ENCODE data around the gene SLC16A10. TPM values are rescaled to one million over a fixed set of nuclear protein-coding genes. Genes with fewer than 3 reads are reported as not detected.
A peak's percentile ranks its signal among the peaks of the same experiment; 100 is the strongest.

The SLC16A10 gene
- total and polyA plus RNA-seq, 2 experiments from 2014 or later = not detected

DNA sequence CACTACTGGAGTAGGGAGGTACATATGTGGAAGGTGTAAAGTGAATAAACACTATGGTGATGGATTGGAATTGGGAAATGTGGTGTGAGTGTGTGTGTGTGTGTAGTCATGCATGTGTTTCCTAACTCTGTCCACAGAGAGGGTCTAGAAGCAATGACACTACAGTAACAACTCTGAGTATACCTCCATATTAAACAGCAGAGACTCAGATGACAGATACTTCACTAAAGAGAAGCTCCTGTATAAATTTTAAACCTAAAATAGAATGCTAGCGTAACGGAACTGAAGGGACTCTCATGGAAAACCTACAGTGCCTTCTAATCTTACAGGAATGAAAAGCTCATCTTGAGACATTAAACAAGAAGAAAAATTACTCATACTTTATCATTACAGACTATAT, 150.5 kb downstream of the SLC16A10 start:
- no peaks in the 10 kb centered on the region for H3F3A ChIP-seq (ENCODE audit: insufficient read depth)
- no peaks in the 10 kb centered on the region for H3K79me2 ChIP-seq (ENCODE audit: insufficient read depth)
- TF ChIP-seq EZH2 (IDR thresholded peaks at IDR 0.05; ENCODE audit: insufficient read depth, poor library complexity, severe bottlenecking) (no peak), EZH2phosphoT487 (IDR thresholded peaks at IDR 0.05; ENCODE audit: insufficient read depth, low read depth) (no peak)
- H3K36me3 ChIP-seq (ENCODE audit: low read depth) = no peaks in the 10 kb centered on the region
- no peak overlapping the region for H3K27ac ChIP-seq
- no peaks in the 10 kb centered on the region for H3K9me2 ChIP-seq (ENCODE audit: insufficient read depth)
- H3K4me1 ChIP-seq (ENCODE audit: insufficient read depth) = peaks cover 11% of the 10 kb centered on the region; the same call in 1 of the 2 replicates
- H3K27me3 ChIP-seq (replicated peaks; ENCODE audit: insufficient read depth) = no peaks in the 10 kb centered on the region
- H3K9ac ChIP-seq = no peak overlapping the region
- in situ Hi-C loops (cut with MboI) = no loop called here
- DNase-seq = peak; percentile 24
- no peaks in the 10 kb centered on the region for H4K20me1 ChIP-seq (ENCODE audit: insufficient read depth)
- H3K4me2 ChIP-seq (ENCODE audit: unreplicated experiment) = no peak overlapping the region
- no peaks in the 10 kb centered on the region for H3K9me3 ChIP-seq (ENCODE audit: low read depth)
- WGBS, 2 experiments (ENCODE audit: low coverage in 1 of 2, low lambda C conversion rate in 2 of 2, missing lambda C conversion rate in 2 of 2) = 60 to 70% methylated on average over 2 of the region's 2 CpGs
- H2AFZ ChIP-seq = no peak overlapping the region
- no peak overlapping the region for H3K4me3 ChIP-seq

DNA sequence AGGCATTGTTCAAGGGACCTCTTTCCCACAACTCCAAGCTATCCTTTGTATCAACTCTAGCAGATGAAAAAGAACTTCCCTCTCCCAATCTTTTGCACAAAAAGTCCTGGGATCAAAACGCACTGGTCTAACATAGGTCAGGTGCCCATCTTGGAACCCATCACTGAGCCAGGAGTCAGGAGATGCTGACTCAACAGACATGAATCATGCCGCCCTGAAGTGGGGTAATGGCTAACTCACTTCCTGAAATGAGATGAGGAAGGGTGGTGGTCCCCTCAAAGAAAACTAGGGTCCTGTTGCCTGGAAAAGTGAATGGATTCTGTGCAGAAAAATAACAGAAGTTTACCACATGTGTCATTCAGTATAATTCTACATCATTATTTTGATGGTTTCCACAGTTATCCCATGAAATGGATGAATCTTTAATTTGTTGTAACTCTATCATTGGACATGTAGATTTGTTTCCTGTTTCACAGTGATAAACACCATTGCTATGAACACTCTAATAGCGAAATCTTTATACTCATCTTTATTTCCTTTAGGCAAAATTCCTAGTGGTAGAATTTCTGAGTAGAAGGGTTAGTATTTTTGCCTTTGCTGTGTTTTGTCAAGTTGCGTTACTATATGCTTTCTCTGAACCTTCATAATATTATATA, 151.3 kb downstream of the SLC16A10 start:
- H3K9ac ChIP-seq = no peak overlapping the region
- H3F3A ChIP-seq (ENCODE audit: insufficient read depth) = no peaks in the 10 kb centered on the region
- TF ChIP-seq EZH2phosphoT487 (IDR thresholded peaks at IDR 0.05; ENCODE audit: insufficient read depth, low read depth) = no peak
- TF ChIP-seq EZH2 (IDR thresholded peaks at IDR 0.05; ENCODE audit: insufficient read depth, poor library complexity, severe bottlenecking) = no peak
- no peak overlapping the region for H3K4me2 ChIP-seq (ENCODE audit: unreplicated experiment)
- peak overlapping the region; percentile 13; the same call in 1 of the 2 replicates for H2AFZ ChIP-seq
- H3K4me3 ChIP-seq = no peak overlapping the region
- H3K27me3 ChIP-seq (replicated peaks; ENCODE audit: insufficient read depth) = no peaks in the 10 kb centered on the region
- H4K20me1 ChIP-seq (ENCODE audit: insufficient read depth) = no peaks in the 10 kb centered on the region
- H3K9me3 ChIP-seq (ENCODE audit: low read depth) = no peaks in the 10 kb centered on the region
- no peaks in the 10 kb centered on the region for H3K36me3 ChIP-seq (ENCODE audit: low read depth)
- peaks cover 11% of the 10 kb centered on the region; the same call in 1 of the 2 replicates for H3K4me1 ChIP-seq (ENCODE audit: insufficient read depth)
- no peak overlapping the region for H3K27ac ChIP-seq
- no peaks in the 10 kb centered on the region for H3K79me2 ChIP-seq (ENCODE audit: insufficient read depth)
- WGBS, 2 experiments (ENCODE audit: low coverage in 1 of 2, low lambda C conversion rate in 2 of 2, missing lambda C conversion rate in 2 of 2) = 49 to 57% methylated on average over 4 of the region's 4 CpGs
- DNase-seq = peak; percentile 61
- H3K9me2 ChIP-seq (ENCODE audit: insufficient read depth) = no peaks in the 10 kb centered on the region
- in situ Hi-C loops (cut with MboI) = no loop called here

- Histone ChIP-seq H3K4me2 (ENCODE audit: unreplicated experiment) (no peak overlapping the region), H4K20me1 (ENCODE audit: insufficient read depth) (no peaks in the 10 kb centered on the region), H3K9me2 (ENCODE audit: insufficient read depth) (no peaks in the 10 kb centered on the region), H3K4me3 (no peak overlapping the region), H2AFZ (no peak overlapping the region), H3K27me3 (replicated peaks; ENCODE audit: insufficient read depth) (no peaks in the 10 kb centered on the region), H3K79me2 (ENCODE audit: insufficient read depth) (no peaks in the 10 kb centered on the region), H3K27ac (no peak overlapping the region), H3F3A (ENCODE audit: insufficient read depth) (no peaks in the 10 kb centered on the region), H3K9ac (no peak overlapping the region), H3K9me3 (ENCODE audit: low read depth) (no peaks in the 10 kb centered on the region), H3K4me1 (ENCODE audit: insufficient read depth) (peaks cover 11% of the 10 kb centered on the region; the same call in 1 of the 2 replicates), H3K36me3 (ENCODE audit: low read depth) (no peaks in the 10 kb centered on the region)
- in situ Hi-C loops (cut with MboI) = no loop called here
- 82 to 92% methylated on average over 4 of the region's 4 CpGs for WGBS, 2 experiments (ENCODE audit: low coverage in 1 of 2, low lambda C conversion rate in 2 of 2, missing lambda C conversion rate in 2 of 2)
- DNase-seq = no peak
- TF ChIP-seq EZH2 (IDR thresholded peaks at IDR 0.05; ENCODE audit: insufficient read depth, poor library complexity, severe bottlenecking) (no peak), EZH2phosphoT487 (IDR thresholded peaks at IDR 0.05; ENCODE audit: insufficient read depth, low read depth) (no peak)
Measured at GRCh38 chr6:111239461-111239860, 152.2 kb downstream of the SLC16A10 start.

DNA sequence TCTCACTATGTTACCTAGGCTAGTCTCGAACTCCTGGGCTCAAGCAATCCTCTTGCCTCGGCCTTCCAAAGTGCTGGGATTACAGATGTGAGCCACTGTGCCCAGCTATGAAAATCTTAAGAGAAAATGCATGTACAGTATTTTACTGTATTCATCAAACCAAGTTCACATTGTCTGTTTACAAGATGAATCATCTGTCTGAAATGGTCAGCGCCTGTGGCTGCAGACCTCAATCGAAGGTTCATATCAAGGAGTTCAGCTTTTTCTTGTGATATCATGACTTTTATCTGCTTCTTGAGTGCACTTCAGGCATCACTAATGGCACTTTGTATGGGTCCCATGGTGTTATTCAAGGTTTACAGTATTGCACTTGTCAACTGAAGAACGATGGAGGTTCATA, 155.1 kb downstream of the SLC16A10 start:
- Histone ChIP-seq H3K27me3 (replicated peaks; ENCODE audit: insufficient read depth) (no peaks in the 10 kb centered on the region), H3K27ac (no peak overlapping the region), H3K79me2 (ENCODE audit: insufficient read depth) (no peaks in the 10 kb centered on the region), H3K9me3 (ENCODE audit: low read depth) (no peaks in the 10 kb centered on the region), H3K4me3 (no peak overlapping the region), H3K36me3 (ENCODE audit: low read depth) (no peaks in the 10 kb centered on the region), H4K20me1 (ENCODE audit: insufficient read depth) (no peaks in the 10 kb centered on the region), H2AFZ (no peak overlapping the region), H3K4me1 (ENCODE audit: insufficient read depth) (peaks cover 11% of the 10 kb centered on the region; the same call in 1 of the 2 replicates), H3F3A (ENCODE audit: insufficient read depth) (no peaks in the 10 kb centered on the region), H3K9ac (no peak overlapping the region), H3K4me2 (ENCODE audit: unreplicated experiment) (no peak overlapping the region), H3K9me2 (ENCODE audit: insufficient read depth) (no peaks in the 10 kb centered on the region)
- DNase-seq = no peak
- TF ChIP-seq EZH2 (IDR thresholded peaks at IDR 0.05; ENCODE audit: insufficient read depth, poor library complexity, severe bottlenecking) (no peak), EZH2phosphoT487 (IDR thresholded peaks at IDR 0.05; ENCODE audit: insufficient read depth, low read depth) (no peak)
- WGBS, 2 experiments (ENCODE audit: low coverage in 1 of 2, low lambda C conversion rate in 2 of 2, missing lambda C conversion rate in 2 of 2) = 82 to 89% methylated on average over 5 of the region's 5 CpGs
- in situ Hi-C loops (cut with MboI) = no loop called here

Data from GM23248 (cell line).